GM12801 (cell line): ENCODE measurements around the gene ELOF1.

Experiments
- CTCF ChIP-seq: IDR thresholded peaks from one replicate; pipeline ENCODE4 v1.5.1; 2011; ENCODE audit warnings: control low read depth; ENCODE audit not compliant: insufficient read length; ENCODE audit errors: extremely low read depth

The ELOF1 gene

GRCh38 chr19:11555246-11555645 is 3.8 kb downstream of the ELOF1 start:
- TF ChIP-seq CTCF: no peak

GRCh38 chr19:11554160-11554559 is 4.9 kb downstream of the ELOF1 start:
- TF ChIP-seq CTCF: no peak

GRCh38 chr19:11552666-11553372 is 6.2 kb downstream of the ELOF1 start:
- no peak for TF ChIP-seq CTCF

GRCh38 chr19:11551603-11552235 is 7.3 kb downstream of the ELOF1 start:
- TF ChIP-seq CTCF: no peak

- TF ChIP-seq CTCF: no peak
These were observed 8.8 kb downstream of the ELOF1 start for GRCh38 chr19:11550265-11550664.

- no peak for TF ChIP-seq CTCF
These were observed 9.6 kb downstream of the ELOF1 start for GRCh38 chr19:11549386-11549953.

GRCh38 chr19:11547929-11548700 is 10.9 kb downstream of the ELOF1 start:
- no peak for TF ChIP-seq CTCF
